IMR-90 (cell line): Measurements from ENCODE around the gene IL6ST. TPM values are rescaled to one million over a fixed set of nuclear protein-coding genes. Genes with fewer than 3 reads are reported as not detected.

Experiments used
- ATAC-seq: fragments of 200-7000 bp; cut with Tn5 transposase; 2 replicates; pipeline ENCODE4 v1.9.1; 2020; ENCODE audit warnings: low read depth, mild to moderate bottlenecking, moderate library complexity
- BruUV-seq: library from RNA; stranded (reverse); fragments of 400-500 nt; replicated peaks from 2 replicates; lab custom pipeline; 2021; lab: Mats Ljungman, UMichigan
- CTCF ChIA-PET: fragments of 300-600 bp; formaldehyde crosslinking; extraction: SDS; loops from one replicate; lab custom pipeline; 2021; ENCODE audit warnings: antibody characterized with exemption; lab: Yijun Ruan, JAX
- POLR2A ChIA-PET: fragments of 300-600 bp; sonication (Branson Sonifier 250); formaldehyde crosslinking; loops from one replicate; lab custom pipeline; 2022; ENCODE audit warnings: antibody characterized with exemption; ENCODE audit not compliant: unreplicated experiment; lab: Charles Lee
- DNase-seq: peaks from one replicate; pipeline ENCODE4 v3.0.0; 2013
- H2AFZ ChIP-seq: replicated peaks from 2 replicates; pipeline ENCODE3; 2013; ENCODE audit warnings: low read length, mild to moderate bottlenecking; ENCODE audit not compliant: poor library complexity
- H2AK5ac ChIP-seq: 2 replicates; pipeline ENCODE4 v1.6.1; 2013; ENCODE audit warnings: low read depth, low read length, inconsistent platforms
- H2AK9ac ChIP-seq: replicated peaks from 2 replicates; pipeline ENCODE3; 2013; ENCODE audit warnings: mild to moderate bottlenecking, low read depth, low read length, moderate library complexity; ENCODE audit not compliant: poor library complexity
- H2BK120ac ChIP-seq: 2 replicates; pipeline ENCODE4 v1.6.1; 2013; ENCODE audit warnings: low read depth, low read length, inconsistent platforms
- H2BK15ac ChIP-seq: 3 replicates; pipeline ENCODE4 v1.6.1; 2013; ENCODE audit warnings: low read depth, low read length, inconsistent platforms
- H2BK20ac ChIP-seq: 2 replicates; pipeline ENCODE4 v1.6.1; 2013; ENCODE audit warnings: low read depth, mild to moderate bottlenecking, inconsistent platforms, low read length, moderate library complexity
- H2BK5ac ChIP-seq: 2 replicates; pipeline ENCODE4 v1.6.1; 2013; ENCODE audit warnings: mild to moderate bottlenecking, low read depth, low read length, inconsistent platforms; ENCODE audit not compliant: poor library complexity, severe bottlenecking
- H3K14ac ChIP-seq: replicated peaks from 2 replicates; pipeline ENCODE4 v1.6.1; 2013; ENCODE audit warnings: low read depth, low read length, inconsistent platforms
- H3K18ac ChIP-seq: 2 replicates; pipeline ENCODE4 v1.6.1; 2013; ENCODE audit warnings: low read depth, low read length, control low read depth
- H3K23ac ChIP-seq: 2 replicates; pipeline ENCODE4 v1.6.1; 2013; ENCODE audit warnings: low read depth, low read length, inconsistent platforms
- H3K27ac ChIP-seq: 2 replicates; pipeline ENCODE4 v1.5.1; 2013; ENCODE audit warnings: mild to moderate bottlenecking, control low read depth, low read length; ENCODE audit not compliant: insufficient read depth
- H3K27me3 ChIP-seq: 2 replicates; pipeline ENCODE4 v1.6.1; 2013; ENCODE audit warnings: low read length; ENCODE audit not compliant: control insufficient read depth, insufficient read depth
- H3K36me3 ChIP-seq: 2 replicates; pipeline ENCODE4 v1.6.1; 2013; ENCODE audit warnings: low read length, mixed read lengths; ENCODE audit not compliant: control insufficient read depth, insufficient read depth
- H3K4ac ChIP-seq: 2 replicates; pipeline ENCODE4 v1.6.1; 2013; ENCODE audit warnings: low read depth, low read length, inconsistent platforms
- H3K4me1 ChIP-seq: 2 replicates; pipeline ENCODE4 v1.6.1; 2013; ENCODE audit warnings: low read length, mixed read lengths; ENCODE audit not compliant: control insufficient read depth, insufficient read depth
- H3K4me2 ChIP-seq: 2 replicates; pipeline ENCODE4 v1.6.1; 2013; ENCODE audit warnings: low read depth, mild to moderate bottlenecking, control low read depth, low read length, moderate library complexity
- H3K4me3 ChIP-seq: 2 replicates; pipeline ENCODE4 v1.5.1; 2013; ENCODE audit warnings: low read depth, mild to moderate bottlenecking, control low read depth, low read length, moderate library complexity; ENCODE audit not compliant: insufficient read depth
- H3K56ac ChIP-seq: 2 replicates; pipeline ENCODE4 v1.6.1; 2013; ENCODE audit warnings: low read length, inconsistent platforms; ENCODE audit not compliant: insufficient read depth; ENCODE audit errors: extremely low read depth
- H3K79me1 ChIP-seq, 2 experiments: 2 replicates each; pipeline ENCODE4 v1.6.1; 2013; ENCODE audit warnings: low read length in 2 of 2, inconsistent platforms in 1 of 2, low read depth in 1 of 2
- H3K9ac ChIP-seq: 2 replicates; pipeline ENCODE4 v1.6.1; 2013; ENCODE audit warnings: low read depth, low read length, control low read depth
- H3K9me1 ChIP-seq: 2 replicates; pipeline ENCODE4 v1.6.1; 2013; ENCODE audit warnings: low read length, inconsistent platforms; ENCODE audit not compliant: insufficient read depth
- H3K9me3 ChIP-seq: 2 replicates; pipeline ENCODE4 v1.6.1; 2013; ENCODE audit warnings: low read length; ENCODE audit not compliant: control insufficient read depth, insufficient read depth
- H4K20me1 ChIP-seq: 2 replicates; pipeline ENCODE4 v1.6.1; 2013; ENCODE audit warnings: low read length, inconsistent platforms; ENCODE audit not compliant: insufficient read depth
- H4K5ac ChIP-seq: 2 replicates; pipeline ENCODE4 v1.6.1; 2013; ENCODE audit warnings: mild to moderate bottlenecking, low read depth, low read length, control low read depth
- H4K8ac ChIP-seq, 2 experiments: 2 replicates each; pipeline ENCODE4 v1.6.1; 2013; ENCODE audit warnings: low read depth in 2 of 2, low read length in 2 of 2, control low read depth in 1 of 2, inconsistent platforms in 1 of 2
- H4K91ac ChIP-seq: 2 replicates; pipeline ENCODE4 v1.6.1; 2013; ENCODE audit warnings: low read depth, low read length, inconsistent platforms; ENCODE audit not compliant: insufficient read depth
- CHD1 ChIP-seq: IDR thresholded peaks from 2 replicates; pipeline ENCODE4 v1.6.1; 2012; ENCODE audit warnings: low read depth, low read length, improper control_type of control experiment
- WGBS, 2 experiments: methylation state at CpG; one replicate each; pipeline versions ENCODE4 v1.1.5 to v1.1.7; 2013; ENCODE audit warnings: missing lambda C conversion rate in 2 of 2; ENCODE audit not compliant: insufficient read length in 1 of 2; ENCODE audit errors: extremely low coverage in 2 of 2; 5-methylcytosine and 5-hydroxymethylcytosine counted together
- dilution Hi-C: fragments of 300-500 bp; cut with HindIII; formaldehyde crosslinking; loops from one replicate; pipeline ENCODE4 v1.14.3; 2018; ENCODE audit warnings: low sequenced_read_pairs; ENCODE audit not compliant: unreplicated experiment
- in situ Hi-C: fragments of 300-500 bp; cut with MboI; formaldehyde crosslinking; loops from 3 replicates; pipeline ENCODE4 v1.14.3; 2019; ENCODE audit warnings: low sequenced_read_pairs, inconsistent platforms, mixed read lengths
- intact Hi-C: fragments of 100-400 bp; cut with micrococcal nuclease; formaldehyde crosslinking; loops from 2 replicates; pipeline ENCODE4 v1.10.0; 2022
- polyA plus RNA-seq, 3 experiments: library from polyadenylated mRNA; depleted of rRNA; stranded (reverse); fragments of >200 nt; gene quantifications; 2 replicates each; pipeline ENCODE4 v1.2.3, GENCODE V29; 2012; ENCODE audit warnings: low replicate concordance in 1 of 3
- total RNA-seq: library from RNA; depleted of rRNA; stranded (reverse); fragments of >200 nt; gene quantifications from 2 replicates; pipeline ENCODE4 v1.2.3, GENCODE V29; 2012

IL6ST gene
- total and polyA plus RNA-seq, 2 of the 4 experiments (the other 2 are of a cell fraction): 90.6 to 506 TPM

DNA sequence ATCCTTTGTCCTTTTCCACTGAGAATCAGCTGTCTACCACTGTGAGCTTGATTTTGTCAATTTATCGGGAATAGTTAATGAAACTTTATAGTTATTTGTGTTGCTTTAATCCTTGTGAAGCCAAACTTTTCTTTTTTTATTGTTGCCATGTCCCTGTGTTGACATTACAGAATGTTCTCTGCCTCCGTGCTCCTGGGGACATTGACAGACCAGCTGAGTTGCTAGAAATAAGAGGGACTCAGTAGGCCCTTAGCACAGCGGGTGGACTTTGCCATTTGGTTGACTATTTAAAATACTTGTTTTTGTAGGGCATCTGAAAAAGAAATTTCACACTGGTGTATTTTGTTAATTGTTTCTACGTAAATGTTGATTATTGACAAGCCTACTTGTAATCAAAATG lies 73.1 kb downstream of the IL6ST start:
- H2BK15ac ChIP-seq: no peak overlapping the region
- intact Hi-C loops: loop anchor here (5.0 kb wide), 2 partner anchors 209 to 514 kb away; partner anchors contain the start of gene SLC38A9
- H3K9me1 ChIP-seq: no peaks in the 10 kb centered on the region
- H3K4me1 ChIP-seq: peaks cover 2% of the 10 kb centered on the region; the same call in 1 of the 2 replicates
- H4K20me1 ChIP-seq: no peaks in the 10 kb centered on the region
- no peak overlapping the region for H3K4ac ChIP-seq
- no peak overlapping the region for H3K18ac ChIP-seq
- H4K8ac ChIP-seq: no peak overlapping the region
- H3K27ac ChIP-seq: no peak overlapping the region
- no peak overlapping the region for H3K4me2 ChIP-seq
- no peak overlapping the region for H2BK20ac ChIP-seq
- H3K4me3 ChIP-seq: no peak overlapping the region
- H2BK120ac ChIP-seq: no peak overlapping the region
- no peak overlapping the region for H2AK5ac ChIP-seq
- H3K27me3 ChIP-seq: no peaks in the 10 kb centered on the region
- no peak overlapping the region for H3K23ac ChIP-seq
- H3K56ac ChIP-seq: no peak overlapping the region
- H3K9me3 ChIP-seq: no peaks in the 10 kb centered on the region
- TF ChIP-seq CHD1: no peak
- in situ Hi-C loops: loop anchor here (25.0 kb wide), 1 partner anchor 584 kb away; no protein-coding TSS in a partner anchor
- H3K9ac ChIP-seq: no peak overlapping the region
- H4K5ac ChIP-seq: no peak overlapping the region
- CTCF ChIA-PET: no interaction called here
- POLR2A ChIA-PET: no interaction called here
- dilution Hi-C loops: no loop called here
- no peak overlapping the region for H4K91ac ChIP-seq
- H2AFZ ChIP-seq: no peak overlapping the region
- no peak overlapping the region for H2BK5ac ChIP-seq
- no TSS peak for BruUV-seq
- DNase-seq: no peak
- no peaks in the 10 kb centered on the region for H3K79me1 ChIP-seq
- H3K36me3 ChIP-seq: no peaks in the 10 kb centered on the region
- WGBS, 2 experiments: no CpG with 5 or more reads among the region's 4 CpGs
- H2AK9ac ChIP-seq: no peak overlapping the region
- ATAC-seq: no peak
- no peak overlapping the region for H3K14ac ChIP-seq
